Tracheal epithelial cell (primary cell): ENCODE data around the gene PRSS3. TPM values are rescaled to one million over a fixed set of nuclear protein-coding genes. Genes with fewer than 3 reads are reported as not detected.

Experiments used
- total RNA-seq: library from RNA; depleted of rRNA; stranded (reverse); fragments of >200 nt; gene quantifications from 2 replicates; pipeline ENCODE4 v1.2.1, GENCODE V29; 2014

The PRSS3 gene
- total RNA-seq = 14.2 and 48.0 TPM in 2 replicates

GRCh38 chr9:33795281-33795680, at the start of gene PRSS3:
Gene PRSS3 (plus strand): TSS chr9:33795561. CDS start chr9:33795574, 13 bp downstream.

GRCh38 chr9:33816327-33817252, 21.2 kb downstream of the PRSS3 start, which contains the start of gene UBE2R2:
Gene UBE2R2 (plus strand): TSS chr9:33817160. CDS start chr9:33817758, 598 bp downstream.

Other genes starting within 250 kb of the PRSS3 start
- gene UBE2R2, start 21.6 kb downstream of the PRSS3 start, total RNA-seq = 11.3 and 16.6 TPM in 2 replicates